NCI-H748 (cell line): Measurements from ENCODE around the gene C19orf73.

Source experiments
- DNase-seq: peaks from one replicate; lab custom pipeline; 2025; ENCODE audit not compliant: unreplicated experiment; lab: John Stamatoyannopoulos, UW

C19orf73 gene

GRCh38 chr19:49070416-49070815, 48.5 kb downstream of the C19orf73 start:
- DNase-seq: no peak

- DNase-seq: no peak
These were observed 49.9 kb downstream of the C19orf73 start for GRCh38 chr19:49069026-49069425.
